ENCODE data around the gene FGD2. TPM values are rescaled to one million over a fixed set of nuclear protein-coding genes. Genes with fewer than 3 reads are reported as not detected.

FGD2 gene
- total RNA-seq, 1 donor from 2014 or later = not detected

GRCh38 chr6:37054171-37054570, 48.7 kb downstream of the FGD2 start:
- no peak overlapping the region for H3K4me3 Mint-ChIP-seq (ENCODE audit: unreplicated experiment)
- no peaks in the 10 kb centered on the region for H3K36me3 Mint-ChIP-seq (ENCODE audit: unreplicated experiment)
- no peaks in the 10 kb centered on the region for H3K27me3 Mint-ChIP-seq (ENCODE audit: unreplicated experiment)
- no peak for DNase-seq (ENCODE audit: extremely low spot score, unreplicated experiment)
- no peak overlapping the region for H3K27ac Mint-ChIP-seq (ENCODE audit: unreplicated experiment)
- H3K9me3 Mint-ChIP-seq (ENCODE audit: unreplicated experiment) = no peaks in the 10 kb centered on the region
- H3K4me1 Mint-ChIP-seq (ENCODE audit: unreplicated experiment) = peaks cover 21% of the 10 kb centered on the region
- TF ChIP-seq CTCF (IDR thresholded peaks at IDR 0.05) = no peak

- DNase-seq (ENCODE audit: extremely low spot score, unreplicated experiment) = no peak
- Mint-ChIP-seq H3K36me3 (ENCODE audit: unreplicated experiment) (no peaks in the 10 kb centered on the region), H3K4me3 (ENCODE audit: unreplicated experiment) (no peak overlapping the region), H3K27ac (ENCODE audit: unreplicated experiment) (no peak overlapping the region), H3K9me3 (ENCODE audit: unreplicated experiment) (no peaks in the 10 kb centered on the region), H3K4me1 (ENCODE audit: unreplicated experiment) (peaks cover 22% of the 10 kb centered on the region), H3K27me3 (ENCODE audit: unreplicated experiment) (no peaks in the 10 kb centered on the region)
- TF ChIP-seq CTCF (IDR thresholded peaks at IDR 0.05) = no peak
These were observed 49.1 kb downstream of the FGD2 start for GRCh38 chr6:37054580-37054979.

- Mint-ChIP-seq H3K4me1 (ENCODE audit: unreplicated experiment) (peaks cover 29% of the 10 kb centered on the region), H3K9me3 (ENCODE audit: unreplicated experiment) (no peaks in the 10 kb centered on the region), H3K4me3 (ENCODE audit: unreplicated experiment) (no peak overlapping the region), H3K27me3 (ENCODE audit: unreplicated experiment) (no peaks in the 10 kb centered on the region), H3K36me3 (ENCODE audit: unreplicated experiment) (no peaks in the 10 kb centered on the region), H3K27ac (ENCODE audit: unreplicated experiment) (no peak overlapping the region)
- DNase-seq (ENCODE audit: extremely low spot score, unreplicated experiment) = no peak
- no peak for TF ChIP-seq CTCF (IDR thresholded peaks at IDR 0.05)
These were observed 50.6 kb downstream of the FGD2 start for GRCh38 chr6:37056112-37056403.

GRCh38 chr6:37056439-37057127, 51.1 kb downstream of the FGD2 start:
- Mint-ChIP-seq H3K27me3 (ENCODE audit: unreplicated experiment) (no peaks in the 10 kb centered on the region), H3K36me3 (ENCODE audit: unreplicated experiment) (no peaks in the 10 kb centered on the region), H3K4me3 (ENCODE audit: unreplicated experiment) (no peak overlapping the region), H3K9me3 (ENCODE audit: unreplicated experiment) (no peaks in the 10 kb centered on the region), H3K4me1 (ENCODE audit: unreplicated experiment) (peaks cover 30% of the 10 kb centered on the region), H3K27ac (ENCODE audit: unreplicated experiment) (no peak overlapping the region)
- DNase-seq (ENCODE audit: extremely low spot score, unreplicated experiment) = no peak
- TF ChIP-seq CTCF (IDR thresholded peaks at IDR 0.05) = no peak

GRCh38 chr6:37057128-37057471, 51.6 kb downstream of the FGD2 start:
- no peaks in the 10 kb centered on the region for H3K27me3 Mint-ChIP-seq (ENCODE audit: unreplicated experiment)
- no peaks in the 10 kb centered on the region for H3K36me3 Mint-ChIP-seq (ENCODE audit: unreplicated experiment)
- no peak for DNase-seq (ENCODE audit: extremely low spot score, unreplicated experiment)
- H3K27ac Mint-ChIP-seq (ENCODE audit: unreplicated experiment) = no peak overlapping the region
- no peak overlapping the region for H3K4me3 Mint-ChIP-seq (ENCODE audit: unreplicated experiment)
- no peaks in the 10 kb centered on the region for H3K9me3 Mint-ChIP-seq (ENCODE audit: unreplicated experiment)
- peaks cover 25% of the 10 kb centered on the region for H3K4me1 Mint-ChIP-seq (ENCODE audit: unreplicated experiment)
- no peak for TF ChIP-seq CTCF (IDR thresholded peaks at IDR 0.05)

Measured in osteocyte (in vitro differentiated cells).